Subcutaneous adipose tissue (tissue), 4 donors: ENCODE data around the gene RAB7B. TPM values are rescaled to one million over a fixed set of nuclear protein-coding genes. Genes with fewer than 3 reads are reported as not detected.

Experiments used
- total RNA-seq, 4 donors: library from RNA; depleted of rRNA; stranded (reverse); fragments of >200 nt; gene quantifications; one replicate each; pipeline ENCODE4 v1.1.0, GENCODE V29; 2016
- TF ChIP-seq, protein P1 (sequence below): fragments of 450-650 bp; IDR thresholded peaks from one replicate; pipeline ENCODE4 v1.5.1; 2016; ENCODE audit warnings: low read depth, mild to moderate bottlenecking, control low read depth, antibody characterized with exemption, moderate library complexity

Gene RAB7B
- total RNA-seq, 4 donors from 2014 or later: 1.7 to 24.5 (median 7.5) TPM

DNA sequence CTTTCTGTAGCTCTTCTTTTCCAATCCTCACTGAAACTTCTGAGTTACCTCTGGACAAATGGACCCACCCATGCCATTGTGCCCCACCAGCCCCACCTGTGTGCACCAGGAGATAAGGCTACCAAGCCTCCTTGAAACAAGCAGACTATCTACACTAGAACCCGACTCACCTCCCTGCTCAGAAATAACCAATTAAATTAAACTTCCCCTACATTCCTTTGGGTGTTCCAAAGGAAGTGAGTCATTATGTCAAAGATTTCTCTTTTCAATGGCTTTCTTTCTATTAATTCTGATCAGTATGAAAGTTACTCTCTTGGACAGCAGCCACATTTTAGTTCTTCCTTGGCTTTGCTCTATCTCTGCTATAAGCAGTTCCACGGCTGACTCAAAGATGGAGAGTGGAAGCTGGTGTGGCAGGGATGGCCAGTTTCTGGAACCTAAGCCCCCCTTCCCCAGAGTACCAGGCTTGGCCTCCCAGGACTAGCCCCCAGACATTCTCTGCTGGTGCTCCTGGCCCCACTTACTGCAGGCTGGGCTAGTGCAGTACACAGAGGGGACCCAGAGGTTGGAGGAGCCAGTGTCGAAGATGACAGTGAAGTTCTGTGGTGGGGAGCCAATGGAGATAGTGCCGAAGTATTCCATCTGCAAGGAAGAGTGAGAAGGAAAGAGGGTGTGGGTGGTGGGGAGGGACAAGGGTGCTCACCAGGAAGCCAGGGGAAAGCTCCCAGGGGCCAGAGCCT lies 18.6 kb upstream of the RAB7B start:
- TF ChIP-seq, protein P1, sequence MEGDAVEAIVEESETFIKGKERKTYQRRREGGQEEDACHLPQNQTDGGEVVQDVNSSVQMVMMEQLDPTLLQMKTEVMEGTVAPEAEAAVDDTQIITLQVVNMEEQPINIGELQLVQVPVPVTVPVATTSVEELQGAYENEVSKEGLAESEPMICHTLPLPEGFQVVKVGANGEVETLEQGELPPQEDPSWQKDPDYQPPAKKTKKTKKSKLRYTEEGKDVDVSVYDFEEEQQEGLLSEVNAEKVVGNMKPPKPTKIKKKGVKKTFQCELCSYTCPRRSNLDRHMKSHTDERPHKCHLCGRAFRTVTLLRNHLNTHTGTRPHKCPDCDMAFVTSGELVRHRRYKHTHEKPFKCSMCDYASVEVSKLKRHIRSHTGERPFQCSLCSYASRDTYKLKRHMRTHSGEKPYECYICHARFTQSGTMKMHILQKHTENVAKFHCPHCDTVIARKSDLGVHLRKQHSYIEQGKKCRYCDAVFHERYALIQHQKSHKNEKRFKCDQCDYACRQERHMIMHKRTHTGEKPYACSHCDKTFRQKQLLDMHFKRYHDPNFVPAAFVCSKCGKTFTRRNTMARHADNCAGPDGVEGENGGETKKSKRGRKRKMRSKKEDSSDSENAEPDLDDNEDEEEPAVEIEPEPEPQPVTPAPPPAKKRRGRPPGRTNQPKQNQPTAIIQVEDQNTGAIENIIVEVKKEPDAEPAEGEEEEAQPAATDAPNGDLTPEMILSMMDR: no peak

DNA sequence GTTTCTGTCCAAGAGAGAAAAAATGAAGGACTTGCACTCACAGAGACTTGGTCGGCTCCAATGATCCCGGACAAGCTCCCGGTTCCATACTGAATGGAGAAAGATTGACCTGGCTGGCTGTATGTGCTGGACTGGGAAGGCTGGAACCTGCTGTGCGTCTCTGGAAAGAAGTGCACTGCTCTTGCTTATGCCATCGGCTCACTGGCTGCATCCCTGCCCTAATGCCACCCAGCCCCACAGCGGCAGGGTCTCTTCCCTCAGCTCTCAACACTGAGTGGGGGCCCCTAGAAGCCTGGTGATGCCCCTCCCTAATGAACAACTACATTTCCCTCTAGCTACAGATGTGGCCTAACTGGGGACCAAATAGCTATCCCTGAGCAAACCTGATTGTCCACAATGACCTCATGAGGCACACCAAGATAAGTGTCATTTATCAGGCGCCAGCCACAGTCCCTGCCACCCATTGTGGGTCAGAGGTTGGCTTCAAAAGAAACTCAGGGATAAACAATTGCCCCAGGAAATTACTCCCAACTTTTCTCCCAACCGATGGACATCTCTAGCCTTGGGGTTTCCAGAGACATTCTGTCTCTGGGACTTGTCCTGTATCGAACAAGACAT lies 17.9 kb upstream of the RAB7B start:
- TF ChIP-seq, protein P1: no peak

DNA sequence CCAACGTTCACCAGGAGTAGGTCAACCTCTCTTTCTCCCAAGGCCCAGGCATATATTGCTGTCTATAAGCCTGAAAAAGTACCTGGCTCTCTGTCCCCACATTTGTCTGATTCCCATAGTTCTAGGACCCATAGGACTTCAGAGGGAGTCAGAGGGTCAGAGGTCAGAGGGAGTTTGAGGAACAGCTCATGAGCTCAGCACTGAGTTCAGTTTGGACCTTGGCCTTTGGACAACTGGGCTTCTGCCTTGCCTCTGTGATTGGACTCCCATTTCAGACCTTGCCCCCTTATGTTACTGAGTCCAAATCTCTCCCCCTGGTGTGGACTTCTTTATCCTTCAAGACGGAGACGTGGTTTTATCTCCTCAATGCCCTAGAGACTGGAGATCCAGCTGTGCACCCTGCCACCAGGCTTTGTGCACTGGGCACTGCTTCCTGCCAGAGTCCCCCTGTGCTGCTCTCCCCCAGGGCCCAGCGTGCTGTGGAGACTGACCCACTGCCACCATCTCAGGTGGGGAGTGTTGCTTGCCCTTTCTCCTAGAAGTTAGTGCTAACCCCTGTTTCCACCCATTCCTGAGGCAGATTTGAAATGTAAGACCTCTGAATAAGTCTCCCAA lies 17.3 kb upstream of the RAB7B start:
- TF ChIP-seq, protein P1: no peak

DNA sequence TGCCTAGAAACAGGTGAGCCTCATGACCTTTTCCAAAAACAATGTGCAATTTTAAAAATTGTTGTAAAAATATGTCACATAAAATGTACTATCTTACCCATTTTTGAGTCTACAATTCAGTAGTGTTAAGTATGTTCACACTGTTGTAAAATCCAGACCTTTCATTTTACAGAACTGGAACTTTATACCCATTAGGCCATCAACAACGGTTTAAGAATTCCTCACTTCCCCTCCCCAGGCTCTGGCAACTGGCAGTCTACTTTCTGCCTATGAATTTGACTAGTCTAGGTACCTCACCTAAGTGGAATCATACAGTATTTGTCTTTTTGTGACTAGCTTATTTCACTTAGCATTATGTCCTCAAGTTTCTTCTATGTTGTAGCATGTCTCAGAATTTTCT lies 11.9 kb upstream of the RAB7B start:
- TF ChIP-seq, protein P1: no peak

DNA sequence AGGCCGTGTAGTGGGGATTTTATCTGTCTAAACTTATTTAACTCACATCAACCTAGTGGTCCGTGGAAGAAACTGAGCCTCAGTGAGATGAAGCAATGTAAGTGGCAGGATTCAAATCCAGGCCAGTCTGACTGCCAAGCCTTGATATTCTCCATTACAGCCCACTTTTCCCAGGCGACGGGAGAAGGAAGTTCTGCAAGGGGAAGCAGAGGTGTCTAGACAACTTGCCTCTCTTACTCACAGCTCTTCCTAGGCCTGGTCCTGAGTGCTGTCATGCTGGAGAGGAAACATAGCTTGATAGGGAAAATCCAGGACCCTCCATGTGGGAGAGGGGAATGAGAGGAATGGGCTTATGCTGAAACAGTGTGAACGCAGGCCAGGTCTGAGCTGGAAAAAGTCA lies 11.4 kb upstream of the RAB7B start:
- TF ChIP-seq, protein P1: no peak

DNA sequence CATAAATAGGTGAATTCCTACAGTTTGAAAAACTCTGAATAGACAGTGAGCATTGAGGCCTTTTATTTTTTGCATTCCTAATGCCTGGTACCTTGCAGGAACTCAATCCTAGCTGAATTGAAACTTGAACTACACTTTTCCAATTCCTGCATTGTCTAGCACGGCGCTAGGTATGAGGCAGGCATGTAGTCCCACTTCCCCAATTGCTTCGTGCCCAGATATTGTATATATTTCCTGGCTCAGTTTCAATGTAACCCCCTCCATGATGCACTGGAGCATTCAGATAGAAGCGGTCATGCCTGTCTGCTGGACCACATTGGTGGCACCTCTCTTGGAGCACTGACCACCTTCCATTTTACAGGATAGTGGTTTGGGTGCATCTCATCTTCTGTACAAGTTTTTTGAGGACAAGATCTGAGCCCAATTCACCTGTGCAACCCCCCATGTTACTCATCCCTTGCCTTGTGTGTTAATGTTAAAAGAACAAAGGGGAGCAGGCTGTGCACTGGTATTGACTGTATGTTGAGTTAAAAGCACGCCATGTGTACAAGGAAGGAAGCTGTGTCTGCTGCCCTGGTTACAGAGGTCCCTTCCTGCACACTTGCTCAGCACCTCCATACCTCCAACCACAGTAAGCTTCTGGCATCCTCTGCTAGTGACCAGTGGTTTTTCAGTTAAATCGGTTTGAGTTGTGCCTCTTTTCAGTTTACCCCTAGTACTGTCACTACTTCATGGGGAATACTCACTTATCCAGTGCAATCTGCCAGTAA lies 10.0 kb upstream of the RAB7B start:
- TF ChIP-seq, protein P1: no peak
